Hepatocyte (in vitro differentiated cells): ENCODE measurements around the gene FAM118A. TPM values are rescaled to one million over a fixed set of nuclear protein-coding genes. Genes with fewer than 3 reads are reported as not detected.
"Not testable (repeated sequence)": the region's sequence is repeated elsewhere in the genome, so short reads cannot be mapped to it uniquely, and the experiment has no call there.

Experiments
- DNase-seq: peaks from one replicate; pipeline ENCODE4 v3.0.0-alpha.2; 2016; ENCODE audit warnings: low spot score
- H2AFZ ChIP-seq: fragments of 200-600 bp; sonication (generic); 2 replicates; pipeline ENCODE4 v1.6.0; 2016; ENCODE audit warnings: antibody characterized with exemption, mild to moderate bottlenecking
- H3K27ac ChIP-seq: fragments of 200-600 bp; sonication (generic); 2 replicates; pipeline ENCODE4 v1.5.1; 2016; ENCODE audit warnings: mild to moderate bottlenecking
- H3K27me3 ChIP-seq: fragments of 200-600 bp; sonication (generic); 2 replicates; pipeline ENCODE4 v1.6.1; 2016
- H3K36me3 ChIP-seq: fragments of 200-600 bp; sonication (generic); replicated peaks from 2 replicates; pipeline ENCODE4 v1.5.1; 2016; ENCODE audit warnings: low read depth; ENCODE audit not compliant: insufficient read depth
- H3K4me1 ChIP-seq: fragments of 200-600 bp; sonication (generic); 2 replicates; pipeline ENCODE4 v1.5.1; 2016; ENCODE audit warnings: mild to moderate bottlenecking, moderate library complexity; ENCODE audit not compliant: insufficient read depth
- H3K4me2 ChIP-seq: fragments of 200-600 bp; sonication (generic); 2 replicates; pipeline ENCODE4 v1.6.0; 2016
- H3K4me3 ChIP-seq: fragments of 200-600 bp; sonication (generic); 2 replicates; pipeline ENCODE4 v1.5.1; 2016; ENCODE audit warnings: mild to moderate bottlenecking
- H3K79me2 ChIP-seq: fragments of 200-600 bp; sonication (generic); 2 replicates; pipeline ENCODE4 v1.6.0; 2017; ENCODE audit warnings: mild to moderate bottlenecking
- H3K9me2 ChIP-seq: fragments of 200-600 bp; sonication (generic); replicated peaks from 2 replicates; pipeline ENCODE4 v1.6.0; 2017; ENCODE audit warnings: mild to moderate bottlenecking; ENCODE audit not compliant: insufficient read depth
- H3K9me3 ChIP-seq: fragments of 200-600 bp; sonication (generic); 2 replicates; pipeline ENCODE4 v1.5.1; 2016; ENCODE audit warnings: low read depth, mild to moderate bottlenecking
- H4K20me1 ChIP-seq: fragments of 200-600 bp; sonication (generic); 2 replicates; pipeline ENCODE4 v1.6.0; 2016; ENCODE audit warnings: mild to moderate bottlenecking; ENCODE audit not compliant: insufficient read depth, poor library complexity, severe bottlenecking
- EZH2 ChIP-seq: fragments of 200-600 bp; sonication (generic); IDR thresholded peaks from 2 replicates; pipeline ENCODE4 v1.6.1; 2016; ENCODE audit warnings: antibody characterized with exemption, mild to moderate bottlenecking, borderline replicate concordance
- EZH2phosphoT487 ChIP-seq: fragments of 200-600 bp; sonication (generic); IDR thresholded peaks from one replicate; pipeline ENCODE4 v1.6.1; 2018; ENCODE audit warnings: antibody characterized with exemption, mild to moderate bottlenecking, low read depth, moderate library complexity; ENCODE audit not compliant: unreplicated experiment, severe bottlenecking
- WGBS: methylation state at CpG from one replicate; pipeline ENCODE4 v1.1.6; 2016; ENCODE audit warnings: low lambda C conversion rate; ENCODE audit errors: missing lambda C conversion rate; 5-methylcytosine and 5-hydroxymethylcytosine counted together
- polyA plus RNA-seq: library from polyadenylated mRNA; unstranded; fragments of >200 nt; fragmentation: Nextera tagmentation; extraction: Ambion mirVana; gene quantifications from 2 replicates; pipeline ENCODE4 v1.2.1, GENCODE V29; 2016
- total RNA-seq: library from RNA; depleted of rRNA; stranded (reverse); fragments of >200 nt; gene quantifications from 2 replicates; pipeline ENCODE4 v1.2.3, GENCODE V29; 2014
- TF ChIP-seq, protein P1 (sequence below): fragments of 200-600 bp; sonication (generic); IDR thresholded peaks from 2 replicates; pipeline ENCODE4 v1.5.1; 2016; ENCODE audit warnings: antibody characterized with exemption, mild to moderate bottlenecking; ENCODE audit not compliant: poor library complexity

The FAM118A gene
- total and polyA plus RNA-seq, 2 experiments from 2014 or later = 94.2 to 193 TPM

- Histone ChIP-seq H3K27ac (no peak overlapping the region), H3K4me3 (no peak overlapping the region), H3K9me3 (no peaks in the 10 kb centered on the region), H2AFZ (no peak overlapping the region), H3K4me1 (peaks cover 11% of the 10 kb centered on the region), H3K27me3 (no peaks in the 10 kb centered on the region), H3K9me2 (no peaks in the 10 kb centered on the region), H3K4me2 (no peak overlapping the region), H3K36me3 (no peaks in the 10 kb centered on the region), H4K20me1 (no peaks in the 10 kb centered on the region), H3K79me2 (peaks cover 54% of the 10 kb centered on the region)
- TF ChIP-seq EZH2 = no peak
- TF ChIP-seq, protein P1, sequence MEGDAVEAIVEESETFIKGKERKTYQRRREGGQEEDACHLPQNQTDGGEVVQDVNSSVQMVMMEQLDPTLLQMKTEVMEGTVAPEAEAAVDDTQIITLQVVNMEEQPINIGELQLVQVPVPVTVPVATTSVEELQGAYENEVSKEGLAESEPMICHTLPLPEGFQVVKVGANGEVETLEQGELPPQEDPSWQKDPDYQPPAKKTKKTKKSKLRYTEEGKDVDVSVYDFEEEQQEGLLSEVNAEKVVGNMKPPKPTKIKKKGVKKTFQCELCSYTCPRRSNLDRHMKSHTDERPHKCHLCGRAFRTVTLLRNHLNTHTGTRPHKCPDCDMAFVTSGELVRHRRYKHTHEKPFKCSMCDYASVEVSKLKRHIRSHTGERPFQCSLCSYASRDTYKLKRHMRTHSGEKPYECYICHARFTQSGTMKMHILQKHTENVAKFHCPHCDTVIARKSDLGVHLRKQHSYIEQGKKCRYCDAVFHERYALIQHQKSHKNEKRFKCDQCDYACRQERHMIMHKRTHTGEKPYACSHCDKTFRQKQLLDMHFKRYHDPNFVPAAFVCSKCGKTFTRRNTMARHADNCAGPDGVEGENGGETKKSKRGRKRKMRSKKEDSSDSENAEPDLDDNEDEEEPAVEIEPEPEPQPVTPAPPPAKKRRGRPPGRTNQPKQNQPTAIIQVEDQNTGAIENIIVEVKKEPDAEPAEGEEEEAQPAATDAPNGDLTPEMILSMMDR = no peak
- TF ChIP-seq EZH2phosphoT487 = no peak
- DNase-seq = no peak
- WGBS = 96% methylated on average over 12 of the region's 12 CpGs
Measured at GRCh38 chr22:45324311-45324711, 14.6 kb downstream of the FAM118A start.

GRCh38 chr22:45328261-45328660 lies 18.5 kb downstream of the FAM118A start:
- not testable (repeated sequence) for H3K27ac ChIP-seq, H3K9me3 ChIP-seq, H3K4me2 ChIP-seq, H3K4me1 ChIP-seq, H3K4me3 ChIP-seq, H3K27me3 ChIP-seq, H4K20me1 ChIP-seq, H3K36me3 ChIP-seq, H3K9me2 ChIP-seq, H2AFZ ChIP-seq, DNase-seq
- WGBS = 97% methylated on average over 4 of the region's 8 CpGs
- peaks cover 16% of the 10 kb centered on the region for H3K79me2 ChIP-seq

- TF ChIP-seq, protein P1 = no peak
- TF ChIP-seq EZH2phosphoT487 (no peak), EZH2 (no peak)
- no peaks in the 10 kb centered on the region for H3K9me2 ChIP-seq
- H3K4me1 ChIP-seq = no peaks in the 10 kb centered on the region
- H3K36me3 ChIP-seq = no peaks in the 10 kb centered on the region
- peaks cover 9% of the 10 kb centered on the region for H3K79me2 ChIP-seq
- WGBS = 92% methylated on average over 8 of the region's 8 CpGs
- no peak overlapping the region for H3K4me3 ChIP-seq
- no peaks in the 10 kb centered on the region for H3K9me3 ChIP-seq
- no peak overlapping the region for H3K27ac ChIP-seq
- no peak for DNase-seq
- no peak overlapping the region for H2AFZ ChIP-seq
- H3K27me3 ChIP-seq = no peaks in the 10 kb centered on the region
- no peaks in the 10 kb centered on the region for H4K20me1 ChIP-seq
- H3K4me2 ChIP-seq = no peak overlapping the region
Measured at GRCh38 chr22:45328822-45329529, 19.2 kb downstream of the FAM118A start.

GRCh38 chr22:45329530-45329936 lies 19.8 kb downstream of the FAM118A start:
- Histone ChIP-seq H3K27me3 (no peaks in the 10 kb centered on the region), H3K27ac (no peak overlapping the region), H3K4me2 (no peak overlapping the region), H3K9me2 (no peaks in the 10 kb centered on the region), H3K36me3 (no peaks in the 10 kb centered on the region), H3K4me1 (no peaks in the 10 kb centered on the region), H4K20me1 (no peaks in the 10 kb centered on the region), H3K79me2 (peaks cover 4% of the 10 kb centered on the region), H2AFZ (no peak overlapping the region), H3K9me3 (no peaks in the 10 kb centered on the region), H3K4me3 (no peak overlapping the region)
- 89% methylated on average over 12 of the region's 12 CpGs for WGBS
- no peak for DNase-seq
- TF ChIP-seq, protein P1 = no peak
- TF ChIP-seq EZH2phosphoT487 (no peak), EZH2 (no peak)
